Caco-2 (cell line): ENCODE measurements around the gene USP10. TPM values are rescaled to one million over a fixed set of nuclear protein-coding genes. Genes with fewer than 3 reads are reported as not detected.

ENCODE experiments used
- BruUV-seq: library from RNA; stranded (reverse); fragments of 400-500 nt; replicated peaks from 2 replicates; lab custom pipeline; 2021; lab: Mats Ljungman, UMichigan
- CTCF ChIA-PET: fragments of 300-600 bp; sonication (Branson Sonifier 250); formaldehyde crosslinking; loops from one replicate; lab custom pipeline; 2022; ENCODE audit warnings: antibody characterized with exemption; lab: Charles Lee
- POLR2A ChIA-PET: fragments of 300-600 bp; sonication (Branson Sonifier 250); formaldehyde crosslinking; loops from one replicate; lab custom pipeline; 2022; ENCODE audit warnings: antibody characterized with exemption; lab: Charles Lee
- DNase-seq, 2 experiments: peaks; one replicate each; pipeline versions ENCODE4 v3.0.0 to v3.0.0-alpha.2; 2020 to 2022
- H3K27me3 ChIP-seq: replicated peaks from 2 replicates; pipeline ENCODE4 v1.6.0; 2011; ENCODE audit warnings: low read length; ENCODE audit not compliant: control insufficient read depth, insufficient read depth
- H3K36me3 ChIP-seq: 2 replicates; pipeline ENCODE4 v1.5.1; 2011; ENCODE audit warnings: low read length; ENCODE audit not compliant: control insufficient read depth, insufficient read depth
- H3K4me1 ChIP-seq: fragments of 250-450 bp; sonication (Bioruptor Pico); 2 replicates; pipeline ENCODE4 v1.5.1; 2020; ENCODE audit warnings: mild to moderate bottlenecking
- H3K4me3 ChIP-seq: 2 replicates; pipeline ENCODE4 v1.5.1; 2011; ENCODE audit warnings: low read depth, mild to moderate bottlenecking, control low read depth, low read length
- H3K9me3 ChIP-seq: fragments of 250-450 bp; sonication (Bioruptor Pico); 2 replicates; pipeline ENCODE4 v1.5.1; 2020; ENCODE audit warnings: mild to moderate bottlenecking, moderate library complexity
- H3K27ac Mint-ChIP-seq: one replicate; pipeline ENCODE4 v1.8.0; 2022; ENCODE audit warnings: mixed read lengths; ENCODE audit not compliant: unreplicated experiment
- H3K27me3 Mint-ChIP-seq: one replicate; pipeline ENCODE4 v1.8.0; 2022; ENCODE audit warnings: mixed read lengths; ENCODE audit not compliant: insufficient read depth, unreplicated experiment
- H3K36me3 Mint-ChIP-seq: one replicate; pipeline ENCODE4 v1.8.0; 2022; ENCODE audit warnings: mild to moderate bottlenecking, mixed read lengths; ENCODE audit not compliant: insufficient read depth, unreplicated experiment
- H3K4me1 Mint-ChIP-seq: one replicate; pipeline ENCODE4 v1.8.0; 2022; ENCODE audit warnings: low read depth, mixed read lengths; ENCODE audit not compliant: unreplicated experiment
- H3K4me3 Mint-ChIP-seq: one replicate; pipeline ENCODE4 v1.8.0; 2022; ENCODE audit warnings: mild to moderate bottlenecking, moderate library complexity, mixed read lengths; ENCODE audit not compliant: unreplicated experiment
- H3K9me3 Mint-ChIP-seq: one replicate; pipeline ENCODE4 v1.8.0; 2022; ENCODE audit warnings: mixed read lengths; ENCODE audit not compliant: unreplicated experiment
- intact Hi-C: fragments of 100-400 bp; cut with micrococcal nuclease; formaldehyde crosslinking; loops from one replicate; pipeline ENCODE4 v1.10.0; 2022; ENCODE audit not compliant: unreplicated experiment
- total RNA-seq: library from RNA; stranded (reverse); gene quantifications from 2 replicates; pipeline ENCODE4 v1.2.3, GENCODE V29; 2022
- TF ChIP-seq, protein P1 (sequence below), 2 experiments: fragments of 200-600 bp in 1 of 2; IDR thresholded peaks; 1 replicate in 1 of 2; 2 replicates in 1 of 2; pipeline versions ENCODE4 v1.5.1 to v1.8.0; 2011 to 2022; ENCODE audit warnings: antibody characterized with exemption in 1 of 2, control low read depth in 1 of 2, inconsistent platforms in 1 of 2, low read depth in 1 of 2, low read length in 1 of 2, mild to moderate bottlenecking in 1 of 2, moderate library complexity in 1 of 2; ENCODE audit not compliant: insufficient read depth in 1 of 2, severe bottlenecking in 1 of 2, unreplicated experiment in 1 of 2

The USP10 gene
- total RNA-seq, 1 experiment from 2014 or later, result 147 TPM

- no peaks in the 10 kb centered on the region for H3K4me1 ChIP-seq
- peaks cover 50% of the 10 kb centered on the region for H3K36me3 Mint-ChIP-seq
Observed at GRCh38 chr16:84752600-84752999, 52.8 kb downstream of the USP10 start.

GRCh38 chr16:84753412-84754326 lies 53.9 kb downstream of the USP10 start:
- H3K9me3 Mint-ChIP-seq, result no peaks in the 10 kb centered on the region
- H3K4me1 Mint-ChIP-seq, result peaks cover 6% of the 10 kb centered on the region
- CTCF ChIA-PET, result interaction anchor here (0.6 to 2.2 kb wide), 8 partner anchors 14 to 222 kb away, joined by 3 to 10 read pairs (median 4); no protein-coding TSS in a partner anchor
- Histone ChIP-seq H3K27me3 (no peaks in the 10 kb centered on the region), H3K4me3 (no peak overlapping the region), H3K36me3 (peaks cover 3% of the 10 kb centered on the region), H3K9me3 (no peaks in the 10 kb centered on the region), H3K4me1 (no peaks in the 10 kb centered on the region)
- DNase-seq, result no peak
- H3K36me3 Mint-ChIP-seq, result peaks cover 48% of the 10 kb centered on the region
- intact Hi-C loops, result loop anchor here (1.0 kb wide), 2 partner anchors 199 to 217 kb away; no protein-coding TSS in a partner anchor
- TF ChIP-seq, protein P1, sequence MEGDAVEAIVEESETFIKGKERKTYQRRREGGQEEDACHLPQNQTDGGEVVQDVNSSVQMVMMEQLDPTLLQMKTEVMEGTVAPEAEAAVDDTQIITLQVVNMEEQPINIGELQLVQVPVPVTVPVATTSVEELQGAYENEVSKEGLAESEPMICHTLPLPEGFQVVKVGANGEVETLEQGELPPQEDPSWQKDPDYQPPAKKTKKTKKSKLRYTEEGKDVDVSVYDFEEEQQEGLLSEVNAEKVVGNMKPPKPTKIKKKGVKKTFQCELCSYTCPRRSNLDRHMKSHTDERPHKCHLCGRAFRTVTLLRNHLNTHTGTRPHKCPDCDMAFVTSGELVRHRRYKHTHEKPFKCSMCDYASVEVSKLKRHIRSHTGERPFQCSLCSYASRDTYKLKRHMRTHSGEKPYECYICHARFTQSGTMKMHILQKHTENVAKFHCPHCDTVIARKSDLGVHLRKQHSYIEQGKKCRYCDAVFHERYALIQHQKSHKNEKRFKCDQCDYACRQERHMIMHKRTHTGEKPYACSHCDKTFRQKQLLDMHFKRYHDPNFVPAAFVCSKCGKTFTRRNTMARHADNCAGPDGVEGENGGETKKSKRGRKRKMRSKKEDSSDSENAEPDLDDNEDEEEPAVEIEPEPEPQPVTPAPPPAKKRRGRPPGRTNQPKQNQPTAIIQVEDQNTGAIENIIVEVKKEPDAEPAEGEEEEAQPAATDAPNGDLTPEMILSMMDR (IDR thresholded peaks at IDR 0.05; ENCODE audit: insufficient read depth in 1 of 2, low read depth in 1 of 2, low read length in 1 of 2, severe bottlenecking in 1 of 2, unreplicated experiment in 1 of 2), result no peak
- no peaks in the 10 kb centered on the region for H3K27me3 Mint-ChIP-seq
- no peak overlapping the region for H3K4me3 Mint-ChIP-seq
- POLR2A ChIA-PET, result no interaction called here
- BruUV-seq, result no TSS peak
- no peak overlapping the region for H3K27ac Mint-ChIP-seq

More at GRCh38 chr16:84752600-84752999, 52.8 kb downstream of the USP10 start:
- Mint-ChIP-seq H3K27me3 (no peaks in the 10 kb centered on the region), H3K4me3 (no peak overlapping the region), H3K4me1 (peaks cover 6% of the 10 kb centered on the region), H3K9me3 (no peaks in the 10 kb centered on the region), H3K27ac (no peak overlapping the region)
- ChIA-PET POLR2A (no interaction called here), CTCF (interaction anchor here (1.0 to 2.2 kb wide), 3 partner anchors 14 to 220 kb away, joined by 4 to 10 read pairs (median 5); no protein-coding TSS in a partner anchor)
- DNase-seq, result no peak
- Histone ChIP-seq H3K36me3 (peaks cover 3% of the 10 kb centered on the region), H3K9me3 (no peaks in the 10 kb centered on the region), H3K4me3 (no peak overlapping the region), H3K27me3 (no peaks in the 10 kb centered on the region)
- TF ChIP-seq, protein P1 (IDR thresholded peaks at IDR 0.05; ENCODE audit: insufficient read depth in 1 of 2, low read depth in 1 of 2, low read length in 1 of 2, severe bottlenecking in 1 of 2, unreplicated experiment in 1 of 2), result no peak
- intact Hi-C loops, result no loop called here
- no TSS peak for BruUV-seq

GRCh38 chr16:84754353-84754856 lies 54.6 kb downstream of the USP10 start:
- Histone ChIP-seq H3K27me3 (no peaks in the 10 kb centered on the region), H3K36me3 (peaks cover 3% of the 10 kb centered on the region), H3K4me3 (no peak overlapping the region), H3K4me1 (no peaks in the 10 kb centered on the region), H3K9me3 (no peaks in the 10 kb centered on the region)
- ChIA-PET POLR2A (no interaction called here), CTCF (interaction anchor here (0.6 to 2.2 kb wide), 8 partner anchors 15 to 337 kb away, joined by 3 to 10 read pairs (median 6); no protein-coding TSS in a partner anchor)
- Mint-ChIP-seq H3K27ac (no peak overlapping the region), H3K27me3 (no peaks in the 10 kb centered on the region), H3K4me3 (no peak overlapping the region), H3K9me3 (no peaks in the 10 kb centered on the region), H3K4me1 (peaks cover 6% of the 10 kb centered on the region), H3K36me3 (peaks cover 43% of the 10 kb centered on the region)
- TF ChIP-seq, protein P1 (IDR thresholded peaks at IDR 0.05; ENCODE audit: insufficient read depth in 1 of 2, low read depth in 1 of 2, low read length in 1 of 2, severe bottlenecking in 1 of 2, unreplicated experiment in 1 of 2), result peak; percentile 74 to 95
- BruUV-seq, result no TSS peak
- intact Hi-C loops, result loop anchor here (1.0 kb wide), 2 partner anchors 198 to 216 kb away; no protein-coding TSS in a partner anchor
- peak; percentile 81 to 85 for DNase-seq
